ENCODE results near the gene VWA8.
"Not testable (repeated sequence)": the region's sequence is repeated elsewhere in the genome, so short reads cannot be mapped to it uniquely, and the experiment has no call there.

Gene VWA8

DNA sequence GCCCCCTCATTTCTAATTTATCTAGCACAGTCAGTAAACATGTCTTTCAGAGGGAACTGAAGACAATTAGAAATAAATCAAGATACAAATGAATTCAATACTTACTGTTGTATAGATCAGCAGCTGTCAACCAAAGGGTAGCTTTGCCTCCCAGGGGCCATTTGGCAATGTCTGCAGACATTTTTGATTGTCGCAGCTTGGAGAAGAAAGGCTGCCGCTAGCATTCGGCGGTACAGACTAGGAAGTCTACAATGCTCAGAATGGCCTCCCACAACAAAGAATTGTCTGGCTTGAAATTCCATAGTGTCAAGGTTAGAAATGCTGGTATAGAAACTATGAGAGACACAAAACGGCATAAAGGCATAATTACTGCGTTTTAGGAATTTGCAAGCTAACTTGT, 412.0 kb downstream of the VWA8 start:
- H3K36me3 ChIP-seq (ENCODE audit: control insufficient read depth, insufficient read depth, low read length, severe bottlenecking): no peaks in the 10 kb centered on the region
- H3K4me3 ChIP-seq (ENCODE audit: low read length): no peak overlapping the region
- no peaks in the 10 kb centered on the region for H3K9me3 ChIP-seq (ENCODE audit: control insufficient read depth, low read length)
- no peak for DNase-seq (ENCODE audit: low read depth)
- H3K9ac ChIP-seq (ENCODE audit: low read length): no peak overlapping the region
- peaks cover 7% of the 10 kb centered on the region for H3K4me1 ChIP-seq (ENCODE audit: control insufficient read depth, insufficient read depth, low read length)
- H3K27me3 ChIP-seq (replicated peaks; ENCODE audit: control insufficient read depth, insufficient read depth, low read length): no peaks in the 10 kb centered on the region

GRCh38 chr13:41548031-41548430, 412.9 kb downstream of the VWA8 start:
- DNase-seq (ENCODE audit: low read depth): no peak
- H3K36me3 ChIP-seq (ENCODE audit: control insufficient read depth, insufficient read depth, low read length, severe bottlenecking): no peaks in the 10 kb centered on the region
- peaks cover 7% of the 10 kb centered on the region for H3K4me1 ChIP-seq (ENCODE audit: control insufficient read depth, insufficient read depth, low read length)
- H3K9me3 ChIP-seq (ENCODE audit: control insufficient read depth, low read length): no peaks in the 10 kb centered on the region
- H3K27me3 ChIP-seq (replicated peaks; ENCODE audit: control insufficient read depth, insufficient read depth, low read length): no peaks in the 10 kb centered on the region
- H3K4me3 ChIP-seq (ENCODE audit: low read length): no peak overlapping the region
- peak overlapping the region; percentile 1 for H3K9ac ChIP-seq (ENCODE audit: low read length)

DNA sequence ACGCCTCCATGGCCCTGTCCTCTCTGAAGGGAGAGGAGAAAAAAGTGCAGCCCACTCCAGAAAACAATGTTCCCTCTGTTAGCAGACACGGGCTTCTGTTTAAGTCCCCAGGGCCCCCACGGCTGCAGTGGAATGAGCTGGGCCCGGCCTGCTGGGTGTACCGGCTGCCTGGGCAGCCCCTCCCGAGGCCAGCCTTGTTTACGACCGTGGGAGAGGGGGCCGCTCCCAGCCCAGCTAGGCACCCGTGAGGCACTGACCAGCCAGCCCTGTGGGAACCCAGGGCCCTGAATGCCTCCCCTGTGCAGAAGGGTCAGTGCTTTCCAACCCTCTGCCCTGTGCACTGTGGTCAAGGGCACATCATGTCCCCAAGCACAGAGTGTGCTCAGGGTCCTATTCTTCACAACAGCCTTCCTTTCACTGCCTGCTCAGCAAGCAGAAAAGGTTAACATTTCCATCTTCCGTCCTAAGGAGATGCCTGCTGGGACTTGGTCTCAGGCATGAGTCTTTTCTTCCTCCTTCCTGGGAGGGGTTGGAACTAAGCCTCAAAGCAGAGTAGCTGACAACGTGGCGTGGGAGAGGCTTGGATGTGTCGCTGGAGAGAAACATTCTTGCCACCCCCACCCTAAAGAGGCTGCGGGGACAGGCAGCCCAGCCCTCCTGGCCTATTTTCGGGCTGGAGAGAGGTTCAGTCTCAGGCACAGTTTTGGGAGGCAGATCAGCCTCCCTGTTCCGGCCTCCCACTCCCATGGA, 413.5 kb downstream of the VWA8 start:
- peaks cover 7% of the 10 kb centered on the region for H3K4me1 ChIP-seq (ENCODE audit: control insufficient read depth, insufficient read depth, low read length)
- H3K9me3 ChIP-seq (ENCODE audit: control insufficient read depth, low read length): no peaks in the 10 kb centered on the region
- H3K4me3 ChIP-seq (ENCODE audit: low read length): no peak overlapping the region
- no peaks in the 10 kb centered on the region for H3K36me3 ChIP-seq (ENCODE audit: control insufficient read depth, insufficient read depth, low read length, severe bottlenecking)
- no peaks in the 10 kb centered on the region for H3K27me3 ChIP-seq (replicated peaks; ENCODE audit: control insufficient read depth, insufficient read depth, low read length)
- peak overlapping the region; percentile 1 for H3K9ac ChIP-seq (ENCODE audit: low read length)
- DNase-seq (ENCODE audit: low read depth): no peak

- no peaks in the 10 kb centered on the region for H3K9me3 ChIP-seq (ENCODE audit: control insufficient read depth, low read length)
- no peak overlapping the region for H3K4me3 ChIP-seq (ENCODE audit: low read length)
- no peak overlapping the region for H3K9ac ChIP-seq (ENCODE audit: low read length)
- peaks cover 7% of the 10 kb centered on the region for H3K4me1 ChIP-seq (ENCODE audit: control insufficient read depth, insufficient read depth, low read length)
- DNase-seq (ENCODE audit: low read depth): peak; percentile 68
- no peaks in the 10 kb centered on the region for H3K27me3 ChIP-seq (replicated peaks; ENCODE audit: control insufficient read depth, insufficient read depth, low read length)
- no peaks in the 10 kb centered on the region for H3K36me3 ChIP-seq (ENCODE audit: control insufficient read depth, insufficient read depth, low read length, severe bottlenecking)
Measured at GRCh38 chr13:41546372-41547190, 414.3 kb downstream of the VWA8 start.

DNA sequence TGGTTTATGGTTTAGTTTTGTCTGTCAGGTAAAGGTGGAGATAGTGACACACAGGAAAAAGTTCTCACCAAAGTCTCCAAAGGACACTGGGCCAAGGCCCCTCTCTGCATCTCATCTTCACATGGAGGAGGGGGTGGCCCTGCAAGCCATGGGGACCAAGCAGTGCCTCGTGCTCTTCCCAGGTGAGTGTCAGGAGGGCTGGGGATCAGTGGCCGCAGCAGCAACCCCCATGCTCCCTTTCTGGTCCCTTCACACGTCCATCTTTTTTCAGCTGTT, 415.5 kb downstream of the VWA8 start:
- Histone ChIP-seq H3K36me3 (ENCODE audit: control insufficient read depth, insufficient read depth, low read length, severe bottlenecking) (no peaks in the 10 kb centered on the region), H3K9me3 (ENCODE audit: control insufficient read depth, low read length) (no peaks in the 10 kb centered on the region), H3K4me3 (ENCODE audit: low read length) (no peak overlapping the region), H3K4me1 (ENCODE audit: control insufficient read depth, insufficient read depth, low read length) (peaks cover 7% of the 10 kb centered on the region), H3K9ac (ENCODE audit: low read length) (no peak overlapping the region), H3K27me3 (replicated peaks; ENCODE audit: control insufficient read depth, insufficient read depth, low read length) (no peaks in the 10 kb centered on the region)
- DNase-seq (ENCODE audit: low read depth): no peak

DNA sequence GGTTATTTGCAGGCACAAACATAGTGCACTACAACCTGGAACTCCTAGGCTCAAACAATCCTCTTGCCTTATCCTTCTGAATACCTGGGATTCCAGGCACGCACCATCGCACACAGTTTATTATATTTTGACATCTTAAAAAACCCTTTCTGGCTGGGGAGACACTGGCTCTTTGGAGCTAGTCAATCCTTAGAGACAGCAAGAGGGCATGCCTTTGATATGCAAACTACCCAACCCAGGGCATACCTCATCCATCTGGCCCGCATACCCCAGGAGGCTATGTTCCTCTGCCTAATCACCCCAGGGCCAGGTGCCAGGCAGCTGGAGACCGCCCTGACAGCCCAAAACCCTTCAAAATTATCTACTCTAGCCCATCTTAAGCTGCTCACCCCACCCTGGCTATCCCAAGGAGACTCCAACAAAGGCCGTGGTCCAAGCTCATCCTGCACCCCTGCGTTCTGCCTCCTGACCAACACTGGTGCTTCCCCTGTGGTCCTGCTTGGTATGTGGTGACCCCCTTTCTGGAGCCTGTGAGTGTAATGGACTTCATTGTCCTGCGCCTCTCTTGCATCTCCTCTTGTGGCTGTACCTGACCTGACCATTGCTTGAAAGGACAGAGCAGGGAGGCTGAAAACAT, 417.1 kb downstream of the VWA8 start:
- no peak for DNase-seq (ENCODE audit: low read depth)
- Histone ChIP-seq H3K9me3 (ENCODE audit: control insufficient read depth, low read length) (no peaks in the 10 kb centered on the region), H3K4me3 (ENCODE audit: low read length) (no peak overlapping the region), H3K4me1 (ENCODE audit: control insufficient read depth, insufficient read depth, low read length) (peaks cover 7% of the 10 kb centered on the region), H3K27me3 (replicated peaks; ENCODE audit: control insufficient read depth, insufficient read depth, low read length) (no peaks in the 10 kb centered on the region), H3K9ac (ENCODE audit: low read length) (no peak overlapping the region), H3K36me3 (ENCODE audit: control insufficient read depth, insufficient read depth, low read length, severe bottlenecking) (no peaks in the 10 kb centered on the region)

GRCh38 chr13:41542799-41543198, 418.1 kb downstream of the VWA8 start:
- not testable (repeated sequence) for H3K9me3 ChIP-seq (ENCODE audit: control insufficient read depth, low read length); DNase-seq (ENCODE audit: low read depth); H3K36me3 ChIP-seq (ENCODE audit: control insufficient read depth, insufficient read depth, low read length, severe bottlenecking); H3K4me3 ChIP-seq (ENCODE audit: low read length); H3K27me3 ChIP-seq (replicated peaks; ENCODE audit: control insufficient read depth, insufficient read depth, low read length); H3K9ac ChIP-seq (ENCODE audit: low read length); H3K4me1 ChIP-seq (ENCODE audit: control insufficient read depth, insufficient read depth, low read length)

GRCh38 chr13:41542281-41542680, 418.6 kb downstream of the VWA8 start:
- Histone ChIP-seq H3K36me3 (ENCODE audit: control insufficient read depth, insufficient read depth, low read length, severe bottlenecking) (no peaks in the 10 kb centered on the region), H3K9ac (ENCODE audit: low read length) (no peak overlapping the region), H3K4me1 (ENCODE audit: control insufficient read depth, insufficient read depth, low read length) (peaks cover under 1% of the 10 kb centered on the region), H3K4me3 (ENCODE audit: low read length) (no peak overlapping the region), H3K9me3 (ENCODE audit: control insufficient read depth, low read length) (no peaks in the 10 kb centered on the region), H3K27me3 (replicated peaks; ENCODE audit: control insufficient read depth, insufficient read depth, low read length) (no peaks in the 10 kb centered on the region)
- DNase-seq (ENCODE audit: low read depth): no peak

DNA sequence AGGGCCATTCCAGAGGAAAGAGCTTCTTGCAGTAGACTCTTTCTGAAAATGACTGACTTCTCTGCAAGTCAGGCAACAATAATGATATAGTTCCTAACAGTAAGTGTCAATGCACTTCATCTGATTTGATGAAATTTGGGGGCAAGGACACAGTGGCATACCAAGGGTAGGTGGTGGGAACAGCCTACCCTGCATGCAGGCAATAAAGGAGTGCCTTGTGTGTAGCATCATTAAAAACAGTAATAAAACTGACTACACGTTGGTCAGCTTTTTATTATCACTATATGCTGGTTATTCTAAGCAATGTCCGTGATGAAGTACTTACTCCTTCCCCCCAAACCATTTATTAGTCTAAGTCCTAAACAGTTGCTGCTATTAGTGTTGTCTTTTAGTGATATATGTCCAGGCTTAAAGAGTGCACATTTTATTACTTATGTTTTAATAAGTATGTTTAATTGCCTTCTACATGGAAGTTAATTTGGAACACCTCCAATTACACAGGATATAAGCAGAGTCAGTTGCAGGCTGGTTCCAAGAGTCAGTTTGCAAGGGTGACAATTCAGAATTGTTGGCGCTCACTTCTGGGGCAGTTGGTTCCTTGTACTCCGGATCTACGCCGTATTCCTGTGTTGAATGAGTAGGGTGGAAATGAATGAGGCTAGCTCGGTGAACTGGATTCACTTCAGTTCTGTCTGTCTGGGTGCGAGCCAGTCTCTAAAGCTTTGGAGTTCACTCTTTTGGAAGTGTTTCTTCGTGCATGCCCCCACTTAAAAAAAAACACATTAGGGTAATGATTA, 419.6 kb downstream of the VWA8 start:
- no peaks in the 10 kb centered on the region for H3K36me3 ChIP-seq (ENCODE audit: control insufficient read depth, insufficient read depth, low read length, severe bottlenecking)
- no peak overlapping the region for H3K4me3 ChIP-seq (ENCODE audit: low read length)
- DNase-seq (ENCODE audit: low read depth): no peak
- no peaks in the 10 kb centered on the region for H3K9me3 ChIP-seq (ENCODE audit: control insufficient read depth, low read length)
- H3K4me1 ChIP-seq (ENCODE audit: control insufficient read depth, insufficient read depth, low read length): no peaks in the 10 kb centered on the region
- no peak overlapping the region for H3K9ac ChIP-seq (ENCODE audit: low read length)
- no peaks in the 10 kb centered on the region for H3K27me3 ChIP-seq (replicated peaks; ENCODE audit: control insufficient read depth, insufficient read depth, low read length)

DNA sequence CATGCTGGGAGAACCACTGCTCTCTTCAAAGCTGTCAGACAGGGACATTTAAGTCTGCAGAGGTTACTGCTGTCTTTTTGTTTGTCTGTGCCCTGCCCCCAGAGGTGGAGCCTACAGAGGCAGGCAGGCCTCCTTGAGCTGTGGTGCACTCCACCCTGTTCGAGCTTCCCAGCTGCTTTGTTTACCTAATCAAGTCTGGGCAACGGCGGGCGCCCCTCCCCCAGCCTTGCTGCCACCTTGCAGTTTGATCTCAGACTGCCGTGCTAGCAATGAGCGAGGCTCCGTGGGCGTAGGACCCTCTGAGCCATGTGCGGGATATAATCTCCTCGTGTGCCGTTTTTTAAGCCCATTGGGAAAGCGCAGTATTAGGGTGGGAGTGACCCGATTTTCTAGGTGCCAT, 420.7 kb downstream of the VWA8 start:
- H3K4me3 ChIP-seq (ENCODE audit: low read length); DNase-seq (ENCODE audit: low read depth); H3K27me3 ChIP-seq (replicated peaks; ENCODE audit: control insufficient read depth, insufficient read depth, low read length); H3K4me1 ChIP-seq (ENCODE audit: control insufficient read depth, insufficient read depth, low read length); H3K9me3 ChIP-seq (ENCODE audit: control insufficient read depth, low read length); H3K9ac ChIP-seq (ENCODE audit: low read length); H3K36me3 ChIP-seq (ENCODE audit: control insufficient read depth, insufficient read depth, low read length, severe bottlenecking): not testable (repeated sequence)
